ENCODE data around the gene STXBP5. TPM values are rescaled to one million over a fixed set of nuclear protein-coding genes. Genes with fewer than 3 reads are reported as not detected.

STXBP5 gene
- polyA plus RNA-seq, 2 of the 4 experiments (the other 2 are of a cell fraction), result 10.8 to 17.8 TPM

Small RNA genes within 50 kb of the gene (small RNA-seq; reads per million reads assigned to genes)
- gene AL355365.1, result 0 reads per million in 6 experiments

Data from A549 (cell line).